ENCODE results near the gene ICE1.
"Not testable (repeated sequence)": the region's sequence is repeated elsewhere in the genome, so short reads cannot be mapped to it uniquely, and the experiment has no call there.

Gene ICE1

DNA sequence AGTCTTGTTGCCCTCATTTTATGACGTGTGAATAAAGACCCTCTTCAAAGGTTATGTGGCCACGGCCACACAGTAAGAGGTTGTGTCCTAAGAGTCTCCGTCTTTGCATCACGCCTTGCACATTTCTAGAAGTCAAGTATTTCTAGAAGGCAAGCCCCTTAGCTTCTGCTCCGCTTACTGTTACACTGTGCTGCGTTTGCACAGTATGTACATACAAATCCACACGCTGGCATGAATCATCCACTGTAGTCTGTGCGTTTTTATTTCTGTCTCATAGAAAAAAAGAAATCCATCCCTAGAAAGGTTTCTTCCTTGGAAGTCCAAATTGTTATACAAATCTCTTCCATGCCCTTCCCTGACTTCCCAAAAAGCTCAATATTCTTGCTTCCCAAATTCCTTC is 21.4 kb upstream of the ICE1 start:
- no peak for FAIRE-seq

- no peak for FAIRE-seq
Observed at GRCh38 chr5:5403741-5404140, 18.7 kb upstream of the ICE1 start.

GRCh38 chr5:5404381-5404780 is 18.1 kb upstream of the ICE1 start:
- no peak for FAIRE-seq

GRCh38 chr5:5405441-5405840 is 17.0 kb upstream of the ICE1 start:
- FAIRE-seq, result no peak

GRCh38 chr5:5407924-5408323 is 14.6 kb upstream of the ICE1 start:
- no peak for FAIRE-seq

DNA sequence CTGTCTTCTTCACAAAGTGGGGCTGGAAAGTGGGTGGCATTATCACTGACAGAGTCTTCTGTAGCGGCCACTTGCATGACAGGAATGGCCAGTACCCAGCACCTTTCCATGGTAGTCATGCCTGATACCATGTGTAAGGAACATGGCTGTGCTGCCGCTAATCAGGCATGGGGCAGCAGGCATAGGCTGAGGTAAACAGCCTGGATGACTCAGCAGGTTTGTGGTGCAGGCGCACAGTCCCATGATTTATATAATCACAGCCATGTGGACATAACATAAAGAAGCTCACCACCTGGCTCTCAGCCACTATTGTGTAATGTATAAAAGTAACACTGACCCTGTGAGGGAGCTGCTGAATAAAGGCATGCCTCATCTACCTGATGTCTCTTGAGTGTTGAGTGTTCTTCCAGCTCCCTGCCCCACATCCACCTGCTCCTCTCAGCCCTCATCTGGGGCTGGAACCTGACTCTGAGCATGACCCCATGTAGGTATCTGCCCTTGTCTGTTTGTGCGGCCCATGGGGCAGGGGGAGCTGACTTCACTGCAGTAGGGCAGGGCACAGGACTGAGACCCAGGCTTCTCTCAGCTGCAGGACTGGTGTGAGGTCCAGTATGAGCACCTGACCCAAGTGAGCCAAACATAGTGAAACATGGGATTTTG is 13.2 kb upstream of the ICE1 start:
- no peak for FAIRE-seq

GRCh38 chr5:5413856-5414255 is 8.6 kb upstream of the ICE1 start:
- FAIRE-seq, result not testable (repeated sequence)

GRCh38 chr5:5414999-5415398 is 7.5 kb upstream of the ICE1 start:
- no peak for FAIRE-seq

DNA sequence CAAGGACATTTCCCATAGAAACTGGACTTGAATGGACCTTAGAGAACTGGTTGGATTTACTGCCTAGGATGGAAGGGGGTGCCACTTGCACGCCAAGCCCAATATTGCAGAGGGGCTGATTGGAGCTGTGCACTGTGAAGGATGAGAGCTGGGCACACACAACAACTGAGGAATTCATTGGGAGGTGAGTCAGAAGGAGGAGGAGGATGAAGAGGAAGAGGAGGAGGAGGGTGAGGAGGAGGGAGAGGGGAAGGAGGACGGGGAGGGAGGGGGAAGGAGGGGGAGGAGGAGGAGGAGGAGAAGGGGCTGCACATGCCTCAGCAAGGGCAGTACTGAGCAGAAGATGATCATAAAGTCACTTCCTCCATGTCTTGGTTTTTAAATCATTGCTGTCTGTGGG is 5.7 kb upstream of the ICE1 start:
- FAIRE-seq, result no peak

DNA sequence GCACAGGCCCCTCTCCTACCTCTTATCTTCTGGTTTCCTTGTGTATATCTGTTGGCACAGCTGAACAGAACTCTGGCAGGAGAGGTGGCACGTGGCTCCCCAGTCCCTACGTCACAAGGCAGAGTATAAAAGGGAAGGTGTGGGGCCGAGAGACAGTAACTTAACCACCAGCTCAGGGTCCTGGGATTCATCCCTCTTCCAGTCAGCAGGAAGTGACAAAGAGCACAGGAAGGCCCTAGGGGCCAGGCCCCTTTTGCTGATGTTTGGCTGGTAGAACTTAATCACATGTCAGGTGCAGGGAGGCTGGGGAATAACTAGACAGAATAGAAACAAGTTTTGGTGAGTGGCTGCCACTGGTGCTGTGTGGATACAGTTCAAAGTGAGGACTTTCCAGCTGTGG is 4.5 kb upstream of the ICE1 start:
- FAIRE-seq, result no peak

DNA sequence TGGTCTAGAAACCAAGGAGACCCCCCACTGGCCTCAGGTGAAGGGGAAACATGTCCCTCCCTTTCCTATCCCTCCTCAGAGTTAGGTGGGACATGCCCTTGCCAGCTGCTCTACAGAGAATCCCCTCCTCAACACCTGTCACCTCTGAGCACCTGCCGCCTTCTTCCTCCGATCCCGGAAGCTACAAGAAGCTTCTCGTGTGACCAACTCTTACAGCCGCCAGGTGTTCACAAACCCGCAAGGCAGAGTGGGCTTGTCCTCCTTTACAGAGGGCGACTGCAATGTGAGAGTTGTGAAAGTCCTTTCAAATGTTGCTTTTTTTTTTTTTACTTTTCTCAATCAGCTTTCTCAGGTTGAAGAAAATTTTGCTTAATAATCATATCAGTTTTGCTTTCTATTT is 3.7 kb upstream of the ICE1 start:
- FAIRE-seq, result no peak

GRCh38 chr5:5419291-5420210 is 2.9 kb upstream of the ICE1 start:
- no peak for FAIRE-seq

GRCh38 chr5:5420251-5420650 is 2.2 kb upstream of the ICE1 start:
- no peak for FAIRE-seq

DNA sequence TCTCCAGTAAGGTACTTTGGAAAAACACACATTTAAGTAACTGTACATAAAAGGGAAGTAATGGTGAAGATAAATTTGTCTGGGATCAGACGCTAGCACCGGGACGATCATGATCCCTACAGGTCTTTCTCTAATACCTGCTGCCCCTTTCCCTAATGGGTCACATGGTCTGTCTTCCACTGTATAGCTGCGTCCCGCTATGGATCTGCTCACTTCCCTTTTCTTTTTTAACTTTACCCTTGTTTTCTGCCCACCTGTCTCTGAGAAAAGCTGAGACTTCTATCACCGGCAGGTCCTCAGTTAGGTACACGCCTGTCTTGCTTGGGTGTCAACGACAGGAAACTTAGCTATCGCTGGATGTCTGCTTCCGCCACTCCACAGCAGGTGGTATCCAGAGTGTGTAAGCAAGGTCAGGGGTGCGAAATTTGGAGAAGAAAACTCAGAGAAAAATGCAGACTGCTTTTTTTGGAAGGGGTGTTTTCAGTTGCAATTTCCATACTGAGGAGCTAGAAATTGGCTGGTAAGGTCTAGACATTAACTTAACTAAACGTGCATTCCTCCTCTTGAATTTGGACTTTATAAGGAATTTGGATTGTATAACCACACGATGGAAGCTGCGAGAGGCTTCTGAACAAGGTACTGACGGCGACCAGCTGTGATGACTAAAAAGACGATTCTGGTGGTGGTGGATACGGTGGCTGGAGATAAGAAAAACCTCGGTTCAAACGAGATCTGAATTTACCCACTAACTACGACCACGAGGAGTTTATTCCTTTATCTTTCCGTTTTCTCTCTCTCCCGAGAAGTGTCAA is 1.1 kb upstream of the ICE1 start:
- FAIRE-seq, result no peak

DNA sequence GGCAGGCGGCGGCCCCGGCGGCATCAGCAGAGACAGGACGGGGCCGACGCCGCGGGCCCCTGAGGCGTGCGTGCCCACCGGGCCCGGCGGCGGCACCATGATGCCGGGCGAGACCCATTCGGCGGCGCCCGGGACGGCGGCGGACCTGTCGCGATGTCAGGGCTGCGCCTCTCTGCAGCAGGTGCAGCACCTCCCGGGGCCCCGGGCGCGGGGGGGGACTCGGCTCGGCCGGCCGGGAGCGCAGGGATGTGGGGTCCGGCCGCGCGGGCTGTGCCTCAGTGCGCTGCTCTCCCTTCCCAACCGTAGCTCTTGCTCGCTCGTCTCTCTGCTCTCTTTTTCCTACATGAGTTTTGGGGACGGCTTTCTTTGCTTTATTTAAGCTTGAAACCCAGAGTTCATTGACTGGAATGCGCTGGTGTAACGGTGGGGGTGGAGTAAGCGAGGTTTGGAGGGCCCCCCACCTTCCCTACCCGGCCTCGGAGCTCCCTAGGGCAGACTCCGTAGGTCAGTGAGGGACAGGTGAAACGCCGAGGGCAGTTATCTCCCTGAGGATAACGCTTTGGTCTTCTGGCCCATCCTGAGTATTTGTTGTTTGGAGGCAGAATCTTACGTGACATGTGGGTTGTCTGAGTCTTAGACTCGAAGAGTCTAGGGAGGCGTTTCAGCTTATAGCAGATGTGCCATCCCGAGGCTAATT is 490 bp downstream of the ICE1 start:
- no peak for FAIRE-seq

DNA sequence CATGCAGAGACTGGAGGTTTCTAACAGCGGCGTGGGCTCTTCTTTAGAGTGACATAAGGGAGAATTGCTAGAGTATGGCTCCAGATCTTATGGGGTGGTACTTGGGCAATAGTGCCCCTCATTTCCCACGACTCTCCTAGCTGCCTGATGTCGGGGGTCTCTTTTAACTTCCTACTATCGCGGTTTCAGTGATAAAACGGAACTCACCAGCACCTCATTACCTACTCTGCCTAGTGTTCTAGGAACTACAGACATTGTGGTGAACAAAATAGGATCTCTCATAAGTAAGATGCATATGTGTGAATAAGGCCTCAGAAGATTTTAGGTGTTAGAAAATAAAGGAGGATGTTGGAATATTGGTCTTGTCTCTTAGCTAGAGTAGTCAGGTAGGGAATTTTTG is 1.1 kb downstream of the ICE1 start:
- no peak for FAIRE-seq

DNA sequence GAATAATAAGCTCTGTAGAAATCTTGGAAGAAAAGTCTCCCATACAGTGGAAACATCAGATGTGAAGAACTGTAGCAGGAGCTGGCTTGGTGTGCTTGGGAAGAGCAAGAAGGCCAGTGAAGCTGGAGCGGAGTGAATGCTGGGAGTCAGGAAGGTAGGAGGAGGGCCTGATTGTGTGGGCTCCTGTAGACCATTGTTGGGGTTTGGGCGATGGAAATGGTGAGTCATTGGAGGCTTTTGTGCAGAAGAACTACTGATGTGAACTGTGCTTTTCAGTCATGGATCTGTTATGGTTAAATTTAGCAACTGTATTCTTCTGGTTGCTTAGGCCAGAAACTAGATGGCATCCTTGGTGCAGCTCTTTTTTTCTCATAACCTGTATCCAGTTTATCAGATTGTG is 2.3 kb downstream of the ICE1 start:
- no peak for FAIRE-seq

DNA sequence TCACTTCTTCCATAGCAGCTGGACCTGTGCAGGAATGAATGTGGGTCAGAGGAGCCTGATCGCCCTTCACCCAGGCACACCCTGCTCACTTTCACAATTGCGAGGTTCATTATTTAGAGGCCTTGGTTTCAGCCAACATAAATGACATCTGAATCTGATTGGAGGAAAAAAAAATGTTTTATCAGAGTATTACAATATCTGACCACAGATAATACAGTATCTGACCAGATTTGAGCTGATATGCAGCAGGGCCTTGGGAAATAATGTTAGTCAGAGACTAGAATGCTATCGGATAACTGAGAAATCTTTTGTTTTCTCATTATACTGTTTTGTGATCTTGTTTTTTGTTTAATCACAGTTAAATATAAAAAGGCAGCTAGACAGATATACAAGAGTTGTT is 7.7 kb downstream of the ICE1 start:
- no peak for FAIRE-seq

GRCh38 chr5:5432020-5432707 is 9.7 kb downstream of the ICE1 start:
- FAIRE-seq, result no peak

GRCh38 chr5:5436203-5436760 is 13.8 kb downstream of the ICE1 start:
- FAIRE-seq, result no peak

GRCh38 chr5:5437227-5438172 is 15.0 kb downstream of the ICE1 start:
- no peak for FAIRE-seq
